GM23338 (cell line): ENCODE results near the gene LSP1. TPM values are rescaled to one million over a fixed set of nuclear protein-coding genes. Genes with fewer than 3 reads are reported as not detected.

Experiments
- ATAC-seq: fragments of 200-7000 bp; cut with Tn5 transposase; 3 replicates; pipeline ENCODE4 v1.9.1; 2020
- DNase-seq: peaks from one replicate; pipeline ENCODE4 v3.0.0-alpha.2; 2015; ENCODE audit warnings: low spot score
- H2AFZ ChIP-seq: fragments of 200-600 bp; sonication (generic); 2 replicates; pipeline ENCODE4 v1.8.0; 2016; ENCODE audit warnings: antibody characterized with exemption, mild to moderate bottlenecking, moderate library complexity
- H3F3A ChIP-seq: fragments of 200-600 bp; sonication (generic); replicated peaks from 2 replicates; pipeline ENCODE4 v1.8.0; 2017; ENCODE audit warnings: antibody characterized with exemption, mixed run types, low read depth
- H3K27ac ChIP-seq: fragments of 200-600 bp; sonication (generic); 2 replicates; pipeline ENCODE4 v1.6.1; 2016; ENCODE audit warnings: low read depth
- H3K27me3 ChIP-seq: fragments of 200-600 bp; sonication (generic); 2 replicates; pipeline ENCODE4 v1.8.0; 2016; ENCODE audit warnings: mild to moderate bottlenecking, mixed run types, moderate library complexity; ENCODE audit not compliant: insufficient read depth
- H3K36me3 ChIP-seq: fragments of 200-600 bp; sonication (generic); 2 replicates; pipeline ENCODE4 v1.8.0; 2016; ENCODE audit warnings: mild to moderate bottlenecking; ENCODE audit not compliant: insufficient read depth
- H3K4me1 ChIP-seq: fragments of 200-600 bp; sonication (generic); 2 replicates; pipeline ENCODE4 v1.8.0; 2016; ENCODE audit warnings: mild to moderate bottlenecking, moderate library complexity; ENCODE audit not compliant: insufficient read depth
- H3K4me2 ChIP-seq: fragments of 200-600 bp; sonication (generic); 2 replicates; pipeline ENCODE4 v1.7.1; 2017; ENCODE audit warnings: mixed run types
- H3K4me3 ChIP-seq: fragments of 200-600 bp; sonication (generic); 2 replicates; pipeline ENCODE4 v1.6.1; 2016; ENCODE audit warnings: mixed run types
- H3K79me2 ChIP-seq: fragments of 200-600 bp; sonication (generic); replicated peaks from 2 replicates; pipeline ENCODE4 v1.8.0; 2017; ENCODE audit warnings: mild to moderate bottlenecking; ENCODE audit not compliant: insufficient read depth
- H3K9me2 ChIP-seq: fragments of 200-600 bp; sonication (generic); 2 replicates; pipeline ENCODE4 v1.8.0; 2017; ENCODE audit not compliant: insufficient read depth
- H4K20me1 ChIP-seq: fragments of 200-600 bp; sonication (generic); replicated peaks from 2 replicates; pipeline ENCODE4 v1.8.0; 2017; ENCODE audit warnings: mild to moderate bottlenecking; ENCODE audit not compliant: insufficient read depth
- H3K27ac Mint-ChIP-seq: 2 replicates; pipeline ENCODE4 v1.8.0; 2020; ENCODE audit warnings: inconsistent platforms, mild to moderate bottlenecking, moderate library complexity, mixed read lengths
- H3K27me3 Mint-ChIP-seq: 3 replicates; pipeline ENCODE4 v1.8.0; 2022; ENCODE audit warnings: low read depth, mild to moderate bottlenecking, moderate library complexity, mixed read lengths, inconsistent platforms; ENCODE audit not compliant: insufficient read depth, poor library complexity
- H3K36me3 Mint-ChIP-seq: 3 replicates; pipeline ENCODE4 v1.8.0; 2021; ENCODE audit warnings: low read depth, mild to moderate bottlenecking, inconsistent platforms, moderate library complexity, mixed read lengths
- H3K4me1 Mint-ChIP-seq: 3 replicates; pipeline ENCODE4 v1.8.0; 2020; ENCODE audit warnings: mild to moderate bottlenecking, inconsistent platforms, mixed read lengths
- H3K4me3 Mint-ChIP-seq: 3 replicates; pipeline ENCODE4 v1.8.0; 2021; ENCODE audit warnings: moderate library complexity, mild to moderate bottlenecking, inconsistent platforms, mixed read lengths
- H3K9me3 Mint-ChIP-seq: 3 replicates; pipeline ENCODE4 v1.8.0; 2020; ENCODE audit warnings: moderate library complexity, mild to moderate bottlenecking, inconsistent platforms, mixed read lengths
- CREB1 ChIP-seq: fragments of 250-450 bp; sonication (Bioruptor Pico); IDR thresholded peaks from 2 replicates; pipeline ENCODE4 v1.5.0; 2020; ENCODE audit warnings: low read depth, mild to moderate bottlenecking, moderate library complexity
- EZH2 ChIP-seq: fragments of 200-600 bp; sonication (generic); IDR thresholded peaks from one replicate; pipeline ENCODE4 v1.8.0; 2017; ENCODE audit warnings: antibody characterized with exemption, mild to moderate bottlenecking, low read depth; ENCODE audit not compliant: unreplicated experiment
- EZH2phosphoT487 ChIP-seq: fragments of 200-600 bp; sonication (generic); IDR thresholded peaks from one replicate; pipeline ENCODE4 v1.8.1; 2018; ENCODE audit warnings: antibody characterized with exemption; ENCODE audit not compliant: unreplicated experiment
- JUNB ChIP-seq: IDR thresholded peaks from one replicate; pipeline ENCODE4 v1.6.1; 2016; ENCODE audit warnings: antibody characterized with exemption; ENCODE audit not compliant: unreplicated experiment
- NANOG ChIP-seq: IDR thresholded peaks from 2 replicates; pipeline ENCODE4 v1.6.1; 2016; ENCODE audit warnings: antibody characterized with exemption, borderline replicate concordance
- POLR2AphosphoS5 ChIP-seq: IDR thresholded peaks from 2 replicates; pipeline ENCODE4 v1.6.1; 2016; ENCODE audit warnings: antibody characterized with exemption, low read depth
- STAT1 ChIP-seq: IDR thresholded peaks from one replicate; pipeline ENCODE4 v1.6.1; 2016; ENCODE audit warnings: antibody characterized with exemption; ENCODE audit not compliant: unreplicated experiment
- ZNF114 ChIP-seq: fragments of 250-450 bp; sonication (Bioruptor Pico); IDR thresholded peaks from 2 replicates; pipeline ENCODE4 v1.5.0; 2020; ENCODE audit warnings: mild to moderate bottlenecking, moderate library complexity
- polyA plus RNA-seq: library from polyadenylated mRNA; unstranded; fragments of >200 nt; fragmentation: Nextera tagmentation; extraction: Ambion mirVana; gene quantifications from 2 replicates; pipeline ENCODE4 v1.2.1, GENCODE V29; 2016
- total RNA-seq: library from RNA; depleted of rRNA; stranded (reverse); fragments of >200 nt; shearing (Covaris generic); gene quantifications from 2 replicates; pipeline ENCODE4 v1.2.3, GENCODE V29; 2014
- TF ChIP-seq, protein P1 (sequence below): IDR thresholded peaks from 2 replicates; pipeline ENCODE4 v1.6.1; 2016; ENCODE audit warnings: antibody characterized with exemption
- TF ChIP-seq, protein P2 (sequence below): fragments of 250-450 bp; sonication (Bioruptor Pico); IDR thresholded peaks from 2 replicates; pipeline ENCODE4 v1.5.0; 2020; ENCODE audit warnings: mild to moderate bottlenecking, moderate library complexity
- TF ChIP-seq, protein P3 (sequence below): IDR thresholded peaks from one replicate; pipeline ENCODE4 v1.6.1; 2018; ENCODE audit warnings: antibody characterized with exemption; ENCODE audit not compliant: unreplicated experiment

Gene LSP1
- total and polyA plus RNA-seq, 2 experiments from 2014 or later, result 0.84 TPM; not detected in 1

DNA sequence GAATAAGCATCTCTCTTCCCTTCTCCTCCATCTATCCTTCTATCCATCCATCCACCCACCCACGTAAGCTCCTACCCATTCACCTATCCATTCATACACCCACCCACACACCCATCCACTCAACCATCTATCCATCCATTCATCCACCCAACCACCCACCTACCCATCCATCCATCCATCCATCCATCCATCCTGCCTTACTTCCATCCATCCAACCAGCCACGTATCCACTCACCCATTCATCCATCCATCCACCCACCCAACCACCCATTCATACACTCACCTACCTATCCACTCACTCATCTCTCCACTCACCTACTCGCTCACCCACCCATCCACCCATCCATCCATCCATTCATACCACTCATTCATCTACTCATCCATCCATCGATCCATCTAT is 79.8 kb downstream of the LSP1 start:
- no peaks in the 10 kb centered on the region for H3K36me3 Mint-ChIP-seq
- Histone ChIP-seq H3K4me1 (no peaks in the 10 kb centered on the region), H4K20me1 (no peaks in the 10 kb centered on the region), H3K27ac (no peak overlapping the region), H2AFZ (no peak overlapping the region), H3K9me2 (no peaks in the 10 kb centered on the region), H3F3A (no peaks in the 10 kb centered on the region), H3K4me3 (no peak overlapping the region), H3K4me2 (no peak overlapping the region), H3K79me2 (no peaks in the 10 kb centered on the region), H3K27me3 (no peaks in the 10 kb centered on the region), H3K36me3 (no peaks in the 10 kb centered on the region)
- peaks cover 17% of the 10 kb centered on the region for H3K27me3 Mint-ChIP-seq
- 0 out of 3 replicates have a peak, but pooled peaks cover 5% of the 10 kb centered on the region for H3K4me1 Mint-ChIP-seq
- H3K27ac Mint-ChIP-seq, result no peak overlapping the region
- ATAC-seq, result no peak
- DNase-seq, result no peak
- TF ChIP-seq CREB1 (CRISPR knock-in tag), result no peak
- TF ChIP-seq, protein P1, sequence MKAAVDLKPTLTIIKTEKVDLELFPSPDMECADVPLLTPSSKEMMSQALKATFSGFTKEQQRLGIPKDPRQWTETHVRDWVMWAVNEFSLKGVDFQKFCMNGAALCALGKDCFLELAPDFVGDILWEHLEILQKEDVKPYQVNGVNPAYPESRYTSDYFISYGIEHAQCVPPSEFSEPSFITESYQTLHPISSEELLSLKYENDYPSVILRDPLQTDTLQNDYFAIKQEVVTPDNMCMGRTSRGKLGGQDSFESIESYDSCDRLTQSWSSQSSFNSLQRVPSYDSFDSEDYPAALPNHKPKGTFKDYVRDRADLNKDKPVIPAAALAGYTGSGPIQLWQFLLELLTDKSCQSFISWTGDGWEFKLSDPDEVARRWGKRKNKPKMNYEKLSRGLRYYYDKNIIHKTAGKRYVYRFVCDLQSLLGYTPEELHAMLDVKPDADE, result no peak
- no peak for TF ChIP-seq JUNB
- no peak for TF ChIP-seq EZH2phosphoT487
- no peak for TF ChIP-seq STAT1
- TF ChIP-seq POLR2AphosphoS5, result no peak
- TF ChIP-seq, protein P2, sequence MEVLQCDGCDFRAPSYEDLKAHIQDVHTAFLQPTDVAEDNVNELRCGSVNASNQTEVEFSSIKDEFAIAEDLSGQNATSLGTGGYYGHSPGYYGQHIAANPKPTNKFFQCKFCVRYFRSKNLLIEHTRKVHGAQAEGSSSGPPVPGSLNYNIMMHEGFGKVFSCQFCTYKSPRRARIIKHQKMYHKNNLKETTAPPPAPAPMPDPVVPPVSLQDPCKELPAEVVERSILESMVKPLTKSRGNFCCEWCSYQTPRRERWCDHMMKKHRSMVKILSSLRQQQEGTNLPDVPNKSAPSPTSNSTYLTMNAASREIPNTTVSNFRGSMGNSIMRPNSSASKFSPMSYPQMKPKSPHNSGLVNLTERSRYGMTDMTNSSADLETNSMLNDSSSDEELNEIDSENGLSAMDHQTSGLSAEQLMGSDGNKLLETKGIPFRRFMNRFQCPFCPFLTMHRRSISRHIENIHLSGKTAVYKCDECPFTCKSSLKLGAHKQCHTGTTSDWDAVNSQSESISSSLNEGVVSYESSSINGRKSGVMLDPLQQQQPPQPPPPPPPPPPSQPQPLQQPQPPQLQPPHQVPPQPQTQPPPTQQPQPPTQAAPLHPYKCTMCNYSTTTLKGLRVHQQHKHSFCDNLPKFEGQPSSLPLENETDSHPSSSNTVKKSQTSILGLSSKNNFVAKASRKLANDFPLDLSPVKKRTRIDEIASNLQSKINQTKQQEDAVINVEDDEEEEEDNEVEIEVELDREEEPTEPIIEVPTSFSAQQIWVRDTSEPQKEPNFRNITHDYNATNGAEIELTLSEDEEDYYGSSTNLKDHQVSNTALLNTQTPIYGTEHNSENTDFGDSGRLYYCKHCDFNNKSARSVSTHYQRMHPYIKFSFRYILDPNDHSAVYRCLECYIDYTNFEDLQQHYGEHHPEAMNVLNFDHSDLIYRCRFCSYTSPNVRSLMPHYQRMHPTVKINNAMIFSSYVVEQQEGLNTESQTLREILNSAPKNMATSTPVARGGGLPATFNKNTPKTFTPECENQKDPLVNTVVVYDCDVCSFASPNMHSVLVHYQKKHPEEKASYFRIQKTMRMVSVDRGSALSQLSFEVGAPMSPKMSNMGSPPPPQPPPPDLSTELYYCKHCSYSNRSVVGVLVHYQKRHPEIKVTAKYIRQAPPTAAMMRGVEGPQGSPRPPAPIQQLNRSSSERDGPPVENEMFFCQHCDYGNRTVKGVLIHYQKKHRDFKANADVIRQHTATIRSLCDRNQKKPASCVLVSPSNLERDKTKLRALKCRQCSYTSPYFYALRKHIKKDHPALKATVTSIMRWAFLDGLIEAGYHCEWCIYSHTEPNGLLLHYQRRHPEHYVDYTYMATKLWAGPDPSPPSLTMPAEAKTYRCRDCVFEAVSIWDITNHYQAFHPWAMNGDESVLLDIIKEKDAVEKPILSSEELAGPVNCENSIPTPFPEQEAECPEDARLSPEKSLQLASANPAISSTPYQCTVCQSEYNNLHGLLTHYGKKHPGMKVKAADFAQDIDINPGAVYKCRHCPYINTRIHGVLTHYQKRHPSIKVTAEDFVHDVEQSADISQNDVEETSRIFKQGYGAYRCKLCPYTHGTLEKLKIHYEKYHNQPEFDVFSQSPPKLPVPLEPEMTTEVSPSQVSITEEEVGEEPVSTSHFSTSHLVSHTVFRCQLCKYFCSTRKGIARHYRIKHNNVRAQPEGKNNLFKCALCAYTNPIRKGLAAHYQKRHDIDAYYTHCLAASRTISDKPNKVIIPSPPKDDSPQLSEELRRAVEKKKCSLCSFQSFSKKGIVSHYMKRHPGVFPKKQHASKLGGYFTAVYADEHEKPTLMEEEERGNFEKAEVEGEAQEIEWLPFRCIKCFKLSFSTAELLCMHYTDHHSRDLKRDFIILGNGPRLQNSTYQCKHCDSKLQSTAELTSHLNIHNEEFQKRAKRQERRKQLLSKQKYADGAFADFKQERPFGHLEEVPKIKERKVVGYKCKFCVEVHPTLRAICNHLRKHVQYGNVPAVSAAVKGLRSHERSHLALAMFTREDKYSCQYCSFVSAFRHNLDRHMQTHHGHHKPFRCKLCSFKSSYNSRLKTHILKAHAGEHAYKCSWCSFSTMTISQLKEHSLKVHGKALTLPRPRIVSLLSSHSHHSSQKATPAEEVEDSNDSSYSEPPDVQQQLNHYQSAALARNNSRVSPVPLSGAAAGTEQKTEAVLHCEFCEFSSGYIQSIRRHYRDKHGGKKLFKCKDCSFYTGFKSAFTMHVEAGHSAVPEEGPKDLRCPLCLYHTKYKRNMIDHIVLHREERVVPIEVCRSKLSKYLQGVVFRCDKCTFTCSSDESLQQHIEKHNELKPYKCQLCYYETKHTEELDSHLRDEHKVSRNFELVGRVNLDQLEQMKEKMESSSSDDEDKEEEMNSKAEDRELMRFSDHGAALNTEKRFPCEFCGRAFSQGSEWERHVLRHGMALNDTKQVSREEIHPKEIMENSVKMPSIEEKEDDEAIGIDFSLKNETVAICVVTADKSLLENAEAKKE (CRISPR knock-in tag), result no peak
- TF ChIP-seq ZNF114 (CRISPR knock-in tag), result no peak
- no peak for TF ChIP-seq EZH2
- no peak for TF ChIP-seq NANOG
- TF ChIP-seq, protein P3, sequence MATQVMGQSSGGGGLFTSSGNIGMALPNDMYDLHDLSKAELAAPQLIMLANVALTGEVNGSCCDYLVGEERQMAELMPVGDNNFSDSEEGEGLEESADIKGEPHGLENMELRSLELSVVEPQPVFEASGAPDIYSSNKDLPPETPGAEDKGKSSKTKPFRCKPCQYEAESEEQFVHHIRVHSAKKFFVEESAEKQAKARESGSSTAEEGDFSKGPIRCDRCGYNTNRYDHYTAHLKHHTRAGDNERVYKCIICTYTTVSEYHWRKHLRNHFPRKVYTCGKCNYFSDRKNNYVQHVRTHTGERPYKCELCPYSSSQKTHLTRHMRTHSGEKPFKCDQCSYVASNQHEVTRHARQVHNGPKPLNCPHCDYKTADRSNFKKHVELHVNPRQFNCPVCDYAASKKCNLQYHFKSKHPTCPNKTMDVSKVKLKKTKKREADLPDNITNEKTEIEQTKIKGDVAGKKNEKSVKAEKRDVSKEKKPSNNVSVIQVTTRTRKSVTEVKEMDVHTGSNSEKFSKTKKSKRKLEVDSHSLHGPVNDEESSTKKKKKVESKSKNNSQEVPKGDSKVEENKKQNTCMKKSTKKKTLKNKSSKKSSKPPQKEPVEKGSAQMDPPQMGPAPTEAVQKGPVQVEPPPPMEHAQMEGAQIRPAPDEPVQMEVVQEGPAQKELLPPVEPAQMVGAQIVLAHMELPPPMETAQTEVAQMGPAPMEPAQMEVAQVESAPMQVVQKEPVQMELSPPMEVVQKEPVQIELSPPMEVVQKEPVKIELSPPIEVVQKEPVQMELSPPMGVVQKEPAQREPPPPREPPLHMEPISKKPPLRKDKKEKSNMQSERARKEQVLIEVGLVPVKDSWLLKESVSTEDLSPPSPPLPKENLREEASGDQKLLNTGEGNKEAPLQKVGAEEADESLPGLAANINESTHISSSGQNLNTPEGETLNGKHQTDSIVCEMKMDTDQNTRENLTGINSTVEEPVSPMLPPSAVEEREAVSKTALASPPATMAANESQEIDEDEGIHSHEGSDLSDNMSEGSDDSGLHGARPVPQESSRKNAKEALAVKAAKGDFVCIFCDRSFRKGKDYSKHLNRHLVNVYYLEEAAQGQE, result no peak
- H3K9me3 Mint-ChIP-seq, result no peaks in the 10 kb centered on the region
- no peak overlapping the region for H3K4me3 Mint-ChIP-seq
